Neural progenitor cell (in vitro differentiated cells): ENCODE data around the gene ALX3.

Experiments used
- EZH2 ChIP-seq: fragments of 200-600 bp; sonication (generic); IDR thresholded peaks from 2 replicates; pipeline ENCODE4 v1.6.1; 2017; ENCODE audit warnings: antibody characterized with exemption, mild to moderate bottlenecking, moderate library complexity
- EZH2phosphoT487 ChIP-seq: fragments of 200-600 bp; sonication (generic); IDR thresholded peaks from 2 replicates; pipeline ENCODE4 v1.6.1; 2017; ENCODE audit warnings: antibody characterized with exemption
- TF ChIP-seq, protein P1 (sequence below): fragments of 200-600 bp; sonication (generic); IDR thresholded peaks from 2 replicates; pipeline ENCODE4 v1.5.1; 2017; ENCODE audit warnings: antibody characterized with exemption, mild to moderate bottlenecking

DNA sequence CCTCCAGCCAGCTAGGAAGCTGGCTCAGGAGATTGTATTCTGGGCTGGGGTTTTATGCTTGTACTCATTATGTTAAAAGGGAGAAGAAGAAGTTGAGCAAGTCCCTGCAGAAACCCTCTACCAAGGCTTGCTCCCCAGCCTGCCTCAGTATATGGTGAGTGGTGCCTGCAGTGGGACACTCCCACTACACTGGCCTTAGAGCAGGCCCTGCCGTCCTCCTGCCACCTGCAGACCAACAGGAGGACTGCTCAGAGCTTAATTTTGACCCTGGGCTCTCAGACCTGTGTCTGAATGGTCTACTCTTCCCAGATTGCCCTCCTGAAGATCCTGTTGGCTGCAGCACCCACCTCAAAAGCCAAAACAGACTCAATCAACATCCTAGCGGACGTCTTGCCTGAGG is 23.0 kb downstream of the ALX3 start:
- TF ChIP-seq, protein P1, sequence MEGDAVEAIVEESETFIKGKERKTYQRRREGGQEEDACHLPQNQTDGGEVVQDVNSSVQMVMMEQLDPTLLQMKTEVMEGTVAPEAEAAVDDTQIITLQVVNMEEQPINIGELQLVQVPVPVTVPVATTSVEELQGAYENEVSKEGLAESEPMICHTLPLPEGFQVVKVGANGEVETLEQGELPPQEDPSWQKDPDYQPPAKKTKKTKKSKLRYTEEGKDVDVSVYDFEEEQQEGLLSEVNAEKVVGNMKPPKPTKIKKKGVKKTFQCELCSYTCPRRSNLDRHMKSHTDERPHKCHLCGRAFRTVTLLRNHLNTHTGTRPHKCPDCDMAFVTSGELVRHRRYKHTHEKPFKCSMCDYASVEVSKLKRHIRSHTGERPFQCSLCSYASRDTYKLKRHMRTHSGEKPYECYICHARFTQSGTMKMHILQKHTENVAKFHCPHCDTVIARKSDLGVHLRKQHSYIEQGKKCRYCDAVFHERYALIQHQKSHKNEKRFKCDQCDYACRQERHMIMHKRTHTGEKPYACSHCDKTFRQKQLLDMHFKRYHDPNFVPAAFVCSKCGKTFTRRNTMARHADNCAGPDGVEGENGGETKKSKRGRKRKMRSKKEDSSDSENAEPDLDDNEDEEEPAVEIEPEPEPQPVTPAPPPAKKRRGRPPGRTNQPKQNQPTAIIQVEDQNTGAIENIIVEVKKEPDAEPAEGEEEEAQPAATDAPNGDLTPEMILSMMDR, result no peak
- TF ChIP-seq EZH2phosphoT487, result no peak
- no peak for TF ChIP-seq EZH2
